ENCODE results near the gene TBC1D22A.

Gene TBC1D22A

GRCh38 chr22:46842606-46843005 lies 80.2 kb downstream of the TBC1D22A start:
- DNase-seq = no peak

GRCh38 chr22:46843821-46844255 lies 81.4 kb downstream of the TBC1D22A start:
- no peak for DNase-seq

- no peak for DNase-seq
These were observed 82.3 kb downstream of the TBC1D22A start for GRCh38 chr22:46844606-46845210.

- no peak for DNase-seq
These were observed 83.1 kb downstream of the TBC1D22A start for GRCh38 chr22:46845296-46846149.

GRCh38 chr22:46846150-46846831 lies 83.8 kb downstream of the TBC1D22A start:
- no peak for DNase-seq

GRCh38 chr22:46846832-46847355 lies 84.4 kb downstream of the TBC1D22A start:
- no peak for DNase-seq

- DNase-seq = no peak
These were observed 85.7 kb downstream of the TBC1D22A start for GRCh38 chr22:46848197-46848596.

GRCh38 chr22:46849101-46849500 lies 86.7 kb downstream of the TBC1D22A start:
- no peak for DNase-seq

GRCh38 chr22:46849951-46850350 lies 87.5 kb downstream of the TBC1D22A start:
- DNase-seq = no peak

GRCh38 chr22:46851311-46851710 lies 88.9 kb downstream of the TBC1D22A start:
- DNase-seq = no peak

GRCh38 chr22:46851941-46852340 lies 89.5 kb downstream of the TBC1D22A start:
- DNase-seq = no peak

GRCh38 chr22:46852771-46853170 lies 90.3 kb downstream of the TBC1D22A start:
- DNase-seq = no peak

GRCh38 chr22:46853191-46853590 lies 90.7 kb downstream of the TBC1D22A start:
- DNase-seq = no peak

- DNase-seq = no peak
These were observed 91.8 kb downstream of the TBC1D22A start for GRCh38 chr22:46854125-46854870.

- no peak for DNase-seq
These were observed 93.2 kb downstream of the TBC1D22A start for GRCh38 chr22:46855681-46856080.

GRCh38 chr22:46856661-46857060 lies 94.2 kb downstream of the TBC1D22A start:
- DNase-seq = no peak

GRCh38 chr22:46857142-46857884 lies 94.9 kb downstream of the TBC1D22A start:
- DNase-seq = no peak

- no peak for DNase-seq
These were observed 95.4 kb downstream of the TBC1D22A start for GRCh38 chr22:46857885-46858143.

GRCh38 chr22:46858181-46858771 lies 95.8 kb downstream of the TBC1D22A start:
- no peak for DNase-seq

GRCh38 chr22:46860562-46860961 lies 98.1 kb downstream of the TBC1D22A start:
- DNase-seq = no peak

- no peak for DNase-seq
These were observed 99.3 kb downstream of the TBC1D22A start for GRCh38 chr22:46861468-46862367.
